SK-N-SH (cell line): ENCODE results near the gene TMEM88. TPM values are rescaled to one million over a fixed set of nuclear protein-coding genes. Genes with fewer than 3 reads are reported as not detected.

Experiments used
- CTCF ChIA-PET: fragments of 300-600, 350-600 bp; formaldehyde crosslinking; extraction: SDS; loops from one replicate; lab custom pipeline; 2021; lab: Yijun Ruan, JAX
- POLR2A ChIA-PET: fragments of 350-600 bp; sonication (Branson Sonifier 250); formaldehyde crosslinking; extraction: SDS; loops from one replicate; lab custom pipeline; 2020; ENCODE audit warnings: antibody characterized with exemption, inconsistent platforms; lab: Yijun Ruan, JAX
- DNase-seq: peaks from one replicate; pipeline ENCODE4 v3.0.0; 2012
- H2AFZ ChIP-seq: fragments of 200-600 bp; sonication (generic); 2 replicates; pipeline ENCODE4 v1.8.1; 2016; ENCODE audit warnings: antibody characterized with exemption, mild to moderate bottlenecking, low read depth
- H3F3A ChIP-seq: fragments of 200-600 bp; sonication (generic); replicated peaks from 2 replicates; pipeline ENCODE3; 2016; ENCODE audit warnings: antibody characterized with exemption, mild to moderate bottlenecking; ENCODE audit not compliant: insufficient read depth
- H3K27ac ChIP-seq, 2 experiments: fragments of 200-500 bp in 1 of 2; fragments of 200-600 bp in 1 of 2; sonication (Bioruptor generic) in 1 of 2; sonication (generic), shearing (Covaris generic) in 1 of 2; 2 replicates each; pipeline versions ENCODE4 v1.5.1 to v1.6.1; 2014 to 2016; ENCODE audit warnings: low read depth in 2 of 2, inconsistent platforms in 1 of 2, low read length in 1 of 2, mild to moderate bottlenecking in 1 of 2, mixed read lengths in 1 of 2
- H3K27me3 ChIP-seq: fragments of 200-600 bp; sonication (generic), shearing (Covaris generic); 2 replicates; pipeline ENCODE4 v1.6.1; 2016; ENCODE audit warnings: mixed run types; ENCODE audit not compliant: insufficient read depth
- H3K36me3 ChIP-seq, 2 experiments: fragments of 200-500 bp in 1 of 2; fragments of 200-600 bp in 1 of 2; sonication (Bioruptor generic) in 1 of 2; sonication (generic) in 1 of 2; replicated peaks in 1 of 2; 2 replicates each; pipeline versions ENCODE3 to v1.5.1; 2014 to 2016; ENCODE audit warnings: low read length in 1 of 2, mild to moderate bottlenecking in 1 of 2; ENCODE audit not compliant: insufficient read depth in 2 of 2, control insufficient read depth in 1 of 2
- H3K4me1 ChIP-seq, 2 experiments: fragments of 200-500 bp in 1 of 2; fragments of 200-600 bp in 1 of 2; sonication (Bioruptor generic) in 1 of 2; sonication (generic), shearing (Covaris generic) in 1 of 2; 2 replicates each; pipeline versions ENCODE4 v1.5.1 to v1.6.1; 2014 to 2016; ENCODE audit warnings: low read depth in 1 of 2, low read length in 1 of 2, mixed run types in 1 of 2; ENCODE audit not compliant: insufficient read depth in 2 of 2, control insufficient read depth in 1 of 2
- H3K4me2 ChIP-seq: fragments of 200-600 bp; sonication (generic), shearing (Covaris generic); 2 replicates; pipeline ENCODE4 v1.6.1; 2017; ENCODE audit warnings: mixed run types
- H3K4me3 ChIP-seq, 2 experiments: fragments of 200-500 bp in 1 of 2; fragments of 200-600 bp in 1 of 2; sonication (Bioruptor generic) in 1 of 2; sonication (generic), shearing (Covaris generic) in 1 of 2; 2 replicates each; pipeline versions ENCODE4 v1.5.1 to v1.8.1; 2014 to 2016; ENCODE audit warnings: low read depth in 2 of 2, inconsistent platforms in 1 of 2, low read length in 1 of 2, mild to moderate bottlenecking in 1 of 2, mixed read lengths in 1 of 2, moderate library complexity in 1 of 2
- H3K79me2 ChIP-seq: fragments of 200-600 bp; sonication (generic); 2 replicates; pipeline ENCODE4 v1.8.1; 2017; ENCODE audit warnings: mild to moderate bottlenecking; ENCODE audit not compliant: insufficient read depth
- H3K9ac ChIP-seq: fragments of 200-600 bp; sonication (generic); 2 replicates; pipeline ENCODE4 v1.6.1; 2017; ENCODE audit warnings: mixed run types
- H3K9me2 ChIP-seq: fragments of 200-600 bp; sonication (generic); 2 replicates; pipeline ENCODE4 v1.6.1; 2017; ENCODE audit warnings: mixed run types
- H3K9me3 ChIP-seq: fragments of 200-600 bp; sonication (generic); 2 replicates; pipeline ENCODE4 v1.6.1; 2017; ENCODE audit warnings: mixed run types, mild to moderate bottlenecking, moderate library complexity
- H4K20me1 ChIP-seq: fragments of 200-600 bp; sonication (generic); 2 replicates; pipeline ENCODE4 v1.6.1; 2017; ENCODE audit warnings: mild to moderate bottlenecking, mixed run types; ENCODE audit not compliant: insufficient read depth
- CHD2 ChIP-seq: fragments of 150-350 bp; IDR thresholded peaks from 2 replicates; pipeline ENCODE4 v1.6.1; 2018; ENCODE audit warnings: low read length; ENCODE audit not compliant: partially characterized antibody
- ELF1 ChIP-seq: IDR thresholded peaks from 2 replicates; pipeline ENCODE4 v1.4.0; 2012
- EP300 ChIP-seq, 2 experiments: IDR thresholded peaks; 2 replicates each; pipeline versions ENCODE4 v1.4.0 to v1.6.1; 2012; ENCODE audit warnings: borderline replicate concordance in 1 of 2, low read depth in 1 of 2, low read length in 1 of 2
- EZH2phosphoT487 ChIP-seq: fragments of 200-600 bp; sonication (generic); IDR thresholded peaks from 2 replicates; pipeline ENCODE4 v1.6.1; 2017; ENCODE audit warnings: low read depth, mixed run types, mild to moderate bottlenecking, antibody characterized with exemption, moderate library complexity, borderline replicate concordance
- FOSL2 ChIP-seq: IDR thresholded peaks from 2 replicates; pipeline ENCODE4 v1.4.0; 2012; ENCODE audit warnings: low read depth, mild to moderate bottlenecking, moderate library complexity, borderline replicate concordance
- FOXJ3 ChIP-seq: sonication (generic); formaldehyde crosslinking; IDR thresholded peaks from 2 replicates; pipeline ENCODE4 v1.5.1; 2020; ENCODE audit warnings: mild to moderate bottlenecking, missing genetic modification reagents
- FOXM1 ChIP-seq: IDR thresholded peaks from 2 replicates; pipeline ENCODE4 v1.4.0; 2012; ENCODE audit warnings: low read depth, mild to moderate bottlenecking
- GABPA ChIP-seq: IDR thresholded peaks from 2 replicates; pipeline ENCODE4 v1.4.0; 2012; ENCODE audit warnings: low read depth, mild to moderate bottlenecking
- GATA2 ChIP-seq: sonication (generic); formaldehyde crosslinking; IDR thresholded peaks from 2 replicates; pipeline ENCODE4 v1.5.0; 2020; ENCODE audit warnings: mild to moderate bottlenecking, missing genetic modification reagents
- JUND ChIP-seq: IDR thresholded peaks from 2 replicates; pipeline ENCODE4 v1.4.0; 2012
- MAX ChIP-seq: IDR thresholded peaks from 2 replicates; pipeline ENCODE4 v1.4.0; 2012; ENCODE audit warnings: low read depth
- MXI1 ChIP-seq: IDR thresholded peaks from 2 replicates; pipeline ENCODE4 v1.6.1; 2012; ENCODE audit warnings: mild to moderate bottlenecking, low read depth, low read length, improper control_type of control experiment
- NRF1 ChIP-seq: IDR thresholded peaks from 2 replicates; pipeline ENCODE4 v1.6.1; 2012; ENCODE audit warnings: low read depth, mild to moderate bottlenecking, low read length
- POLR2AphosphoS5 ChIP-seq: IDR thresholded peaks from 2 replicates; pipeline ENCODE4 v1.6.1; 2012; ENCODE audit warnings: low read depth, low read length
- RAD21 ChIP-seq: IDR thresholded peaks from 2 replicates; pipeline ENCODE4 v1.6.1; 2012; ENCODE audit warnings: mild to moderate bottlenecking, low read length
- REST ChIP-seq: IDR thresholded peaks from 2 replicates; pipeline ENCODE4 v1.6.1; 2012; ENCODE audit warnings: mild to moderate bottlenecking, low read depth, low read length, moderate library complexity
- SIN3A ChIP-seq: IDR thresholded peaks from 2 replicates; pipeline ENCODE4 v1.6.1; 2012; ENCODE audit warnings: low read depth, mild to moderate bottlenecking, low read length, moderate library complexity, borderline replicate concordance
- SMC3 ChIP-seq: IDR thresholded peaks from 2 replicates; pipeline ENCODE4 v1.6.1; 2012; ENCODE audit warnings: low read depth, low read length, improper control_type of control experiment
- TAF1 ChIP-seq: IDR thresholded peaks from 2 replicates; pipeline ENCODE4 v1.6.1; 2012; ENCODE audit warnings: low read depth, mild to moderate bottlenecking, low read length, moderate library complexity, borderline replicate concordance
- TCF12 ChIP-seq: IDR thresholded peaks from 2 replicates; pipeline ENCODE4 v1.4.0; 2012
- YY1 ChIP-seq: IDR thresholded peaks from 2 replicates; pipeline ENCODE4 v1.4.0; 2012; ENCODE audit warnings: low read depth, mild to moderate bottlenecking
- ZBTB33 ChIP-seq: IDR thresholded peaks from 2 replicates; pipeline ENCODE4 v1.4.0; 2012; ENCODE audit warnings: low read depth, borderline replicate concordance
- WGBS: methylation state at CpG from one replicate; pipeline ENCODE4 v1.1.6; 2017; ENCODE audit warnings: low lambda C conversion rate; 5-methylcytosine and 5-hydroxymethylcytosine counted together
- polyA plus RNA-seq, 3 experiments: library from polyadenylated mRNA; depleted of rRNA; stranded (reverse); fragments of >200 nt; gene quantifications; 2 replicates each; pipeline ENCODE4 v1.2.3, GENCODE V29; 2012
- TF ChIP-seq, protein P1 (sequence below): fragments of 150-350 bp; IDR thresholded peaks from 2 replicates; pipeline ENCODE4 v1.6.1; 2017; ENCODE audit warnings: antibody characterized with exemption, low read length, low read depth, borderline replicate concordance
- TF ChIP-seq, protein P2 (sequence below): IDR thresholded peaks from 2 replicates; pipeline ENCODE4; 2012

TMEM88 gene
- polyA plus RNA-seq, 1 of the 3 experiments (the other 2 are of a cell fraction), result 1.2 TPM

- Histone ChIP-seq H3K9ac (peak overlapping the region; percentile 99), H3K4me3 (peak overlapping the region; percentile 90 to 97), H3K36me3 (peaks cover 5 to 14% of the 10 kb centered on the region in 2 experiments), H3K79me2 (peaks cover 45% of the 10 kb centered on the region), H2AFZ (peak overlapping the region; percentile 63; the same call in 1 of the 2 replicates), H3K27me3 (no peaks in the 10 kb centered on the region), H3K9me2 (no peaks in the 10 kb centered on the region), H3K9me3 (no peaks in the 10 kb centered on the region), H3K4me1 (peaks cover 32 to 40% of the 10 kb centered on the region in 2 experiments), H3K27ac (peak overlapping the region; percentile 98 to 99), H3F3A (peaks cover 39% of the 10 kb centered on the region), H3K4me2 (peak overlapping the region; percentile 99), H4K20me1 (peaks cover 31% of the 10 kb centered on the region)
- peak; percentile 85 for DNase-seq
- WGBS, result under 1% methylated on average over 18 of the region's 19 CpGs
- ChIA-PET POLR2A (interaction anchor here (0.9 to 3.1 kb wide), 6 partner anchors 8 to 120 kb away, joined by 3 to 17 read pairs (median 4); partner anchors contain the start of genes CYB5D1, DNAH2 and NAA38), CTCF (interaction anchor here (0.6 to 6.5 kb wide), 17 partner anchors 8 to 439 kb away, joined by 3 to 58 read pairs (median 5); partner anchors contain the start of genes CYB5D1, DNAH2, NAA38 and TMEM88)
- peak; percentile 97 for TF ChIP-seq MAX
- peak; percentile 76 for TF ChIP-seq TAF1
- TF ChIP-seq EP300 (IDR thresholded peaks at IDR 0.05; ENCODE audit: borderline replicate concordance in 1 of 2, low read depth in 1 of 2, low read length in 1 of 2), result peak; percentile 66 to 71
- 0 out of 2 replicates have a peak, but pooled peaks have one; percentile 45 for TF ChIP-seq GABPA
- TF ChIP-seq MXI1, result peak; percentile 96
- TF ChIP-seq JUND, result peak; percentile 98
- no peak for TF ChIP-seq RAD21
- no peak for TF ChIP-seq FOXM1
- TF ChIP-seq SMC3, result peak; percentile 26; the same call in 1 of the 2 replicates
- no peak for TF ChIP-seq EZH2phosphoT487
- peak; percentile 97 for TF ChIP-seq CHD2
- peak; percentile 82; the same call in 1 of the 2 replicates for TF ChIP-seq ZBTB33
- TF ChIP-seq SIN3A, result peak; percentile 98
- no peak for TF ChIP-seq NRF1
- TF ChIP-seq TCF12, result peak; percentile 68
- TF ChIP-seq YY1, result peak; percentile 79; the same call in 1 of the 2 replicates
- TF ChIP-seq, protein P1, sequence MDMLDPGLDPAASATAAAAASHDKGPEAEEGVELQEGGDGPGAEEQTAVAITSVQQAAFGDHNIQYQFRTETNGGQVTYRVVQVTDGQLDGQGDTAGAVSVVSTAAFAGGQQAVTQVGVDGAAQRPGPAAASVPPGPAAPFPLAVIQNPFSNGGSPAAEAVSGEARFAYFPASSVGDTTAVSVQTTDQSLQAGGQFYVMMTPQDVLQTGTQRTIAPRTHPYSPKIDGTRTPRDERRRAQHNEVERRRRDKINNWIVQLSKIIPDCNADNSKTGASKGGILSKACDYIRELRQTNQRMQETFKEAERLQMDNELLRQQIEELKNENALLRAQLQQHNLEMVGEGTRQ, result peak; percentile 50; the same call in 1 of the 2 replicates
- TF ChIP-seq FOXJ3 (CRISPR knock-in tag), result 0 out of 2 replicates have a peak, but pooled peaks have one; percentile 31
- TF ChIP-seq GATA2 (CRISPR knock-in tag), result no peak
- TF ChIP-seq, protein P2, sequence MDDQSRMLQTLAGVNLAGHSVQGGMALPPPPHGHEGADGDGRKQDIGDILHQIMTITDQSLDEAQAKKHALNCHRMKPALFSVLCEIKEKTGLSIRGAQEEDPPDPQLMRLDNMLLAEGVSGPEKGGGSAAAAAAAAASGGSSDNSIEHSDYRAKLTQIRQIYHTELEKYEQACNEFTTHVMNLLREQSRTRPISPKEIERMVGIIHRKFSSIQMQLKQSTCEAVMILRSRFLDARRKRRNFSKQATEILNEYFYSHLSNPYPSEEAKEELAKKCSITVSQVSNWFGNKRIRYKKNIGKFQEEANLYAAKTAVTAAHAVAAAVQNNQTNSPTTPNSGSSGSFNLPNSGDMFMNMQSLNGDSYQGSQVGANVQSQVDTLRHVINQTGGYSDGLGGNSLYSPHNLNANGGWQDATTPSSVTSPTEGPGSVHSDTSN, result peak; percentile 65
- TF ChIP-seq REST, result peak; percentile 72; the same call in 1 of the 2 replicates
- TF ChIP-seq POLR2AphosphoS5, result no peak; the same call in 1 of the 2 replicates
- TF ChIP-seq ELF1, result peak; percentile 57; the same call in 1 of the 2 replicates
- peak; percentile 31; the same call in 1 of the 2 replicates for TF ChIP-seq FOSL2
These were observed 18.1 kb upstream of the TMEM88 start for GRCh38 chr17:7836596-7837407.
